Activated B cell treated with CpG ODN at 0.5 μM for 24 hours (primary cell): ENCODE data around the gene OR56A4. TPM values are rescaled to one million over a fixed set of nuclear protein-coding genes. Genes with fewer than 3 reads are reported as not detected.

ENCODE experiments used
- ATAC-seq: fragments of 200-7000 bp; cut with Tn5 transposase; one replicate; pipeline ENCODE4 v1.10.0; 2021; ENCODE audit warnings: low read depth, mild to moderate bottlenecking, moderate library complexity
- CTCF ChIA-PET: fragments of 350-600 bp; sonication (Branson Sonifier 250); formaldehyde crosslinking; loops from one replicate; lab custom pipeline; 2021; ENCODE audit warnings: antibody characterized with exemption; lab: Charles Lee
- POLR2A ChIA-PET: fragments of 350-600 bp; sonication (Branson Sonifier 250); formaldehyde crosslinking; loops from one replicate; lab custom pipeline; 2021; ENCODE audit warnings: antibody characterized with exemption; lab: Charles Lee
- DNase-seq: peaks from one replicate; pipeline ENCODE4 v3.0.0; 2022
- H3K27ac Mint-ChIP-seq: one replicate; pipeline ENCODE4 v1.8.0; 2020; ENCODE audit warnings: mixed read lengths
- H3K27me3 Mint-ChIP-seq: one replicate; pipeline ENCODE4 v1.8.0; 2021; ENCODE audit warnings: mixed read lengths
- H3K36me3 Mint-ChIP-seq: one replicate; pipeline ENCODE4 v1.8.0; 2021; ENCODE audit warnings: low read depth, mixed read lengths
- H3K4me1 Mint-ChIP-seq: one replicate; pipeline ENCODE4 v1.8.0; 2021; ENCODE audit warnings: mixed read lengths
- H3K4me3 Mint-ChIP-seq: one replicate; pipeline ENCODE4 v1.8.0; 2020; ENCODE audit warnings: mild to moderate bottlenecking, mixed read lengths
- H3K9me3 Mint-ChIP-seq: one replicate; pipeline ENCODE4 v1.8.0; 2020; ENCODE audit warnings: mixed read lengths
- CTCF ChIP-seq: fragments of 200-600 bp; IDR thresholded peaks from one replicate; pipeline ENCODE4 v1.8.0; 2022; ENCODE audit warnings: antibody characterized with exemption, mild to moderate bottlenecking
- intact Hi-C: fragments of 100-400 bp; cut with micrococcal nuclease; formaldehyde crosslinking; loops from one replicate; pipeline ENCODE4 v1.15.1; 2024
- total RNA-seq: library from RNA; stranded (reverse); gene quantifications from 2 replicates; pipeline ENCODE4 v1.2.3, GENCODE V29; 2022

The OR56A4 gene
- total RNA-seq, 1 donor from 2014 or later = not detected

- Mint-ChIP-seq H3K36me3 (no peaks in the 10 kb centered on the region), H3K27me3 (peaks cover 8% of the 10 kb centered on the region), H3K4me3 (no peak overlapping the region), H3K9me3 (no peaks in the 10 kb centered on the region), H3K27ac (no peak overlapping the region), H3K4me1 (no peaks in the 10 kb centered on the region)
- no peak for ATAC-seq
- intact Hi-C loops = no loop called here
- CTCF ChIA-PET = no interaction called here
- TF ChIP-seq CTCF = no peak
- DNase-seq = no peak
- POLR2A ChIA-PET = no interaction called here
Observed at GRCh38 chr11:6006395-6006794, 351 bp downstream of the OR56A4 start.

DNA sequence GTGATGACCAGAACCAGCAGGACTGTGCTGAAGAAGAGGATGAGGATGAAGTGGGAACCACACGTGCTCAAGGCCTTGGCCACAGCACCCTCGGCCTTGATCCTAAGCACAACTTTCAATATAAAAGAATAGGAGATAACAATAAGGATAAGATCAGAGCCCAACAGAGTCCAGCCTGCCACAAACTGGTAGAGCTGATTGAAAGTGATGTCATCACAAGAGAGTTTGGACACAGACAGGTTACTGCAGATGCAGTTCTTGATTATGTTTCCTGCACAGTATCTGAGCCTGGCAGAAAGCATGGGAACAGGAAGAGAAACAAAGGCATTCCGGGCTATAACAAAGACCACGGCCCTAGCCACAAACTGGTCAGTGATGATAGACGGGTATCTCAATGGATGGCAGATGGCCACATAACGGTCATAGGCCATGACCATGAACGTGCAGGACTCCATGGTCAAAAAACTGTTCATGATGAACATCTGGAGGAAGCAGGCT is 4.5 kb downstream of the OR56A4 start:
- Mint-ChIP-seq H3K36me3 (no peaks in the 10 kb centered on the region), H3K4me1 (no peaks in the 10 kb centered on the region), H3K27me3 (peaks cover 4% of the 10 kb centered on the region), H3K27ac (no peak overlapping the region), H3K9me3 (no peaks in the 10 kb centered on the region), H3K4me3 (no peak overlapping the region)
- DNase-seq = no peak
- ATAC-seq = no peak
- TF ChIP-seq CTCF = no peak
- ChIA-PET POLR2A (no interaction called here), CTCF (no interaction called here)
- intact Hi-C loops = no loop called here

DNA sequence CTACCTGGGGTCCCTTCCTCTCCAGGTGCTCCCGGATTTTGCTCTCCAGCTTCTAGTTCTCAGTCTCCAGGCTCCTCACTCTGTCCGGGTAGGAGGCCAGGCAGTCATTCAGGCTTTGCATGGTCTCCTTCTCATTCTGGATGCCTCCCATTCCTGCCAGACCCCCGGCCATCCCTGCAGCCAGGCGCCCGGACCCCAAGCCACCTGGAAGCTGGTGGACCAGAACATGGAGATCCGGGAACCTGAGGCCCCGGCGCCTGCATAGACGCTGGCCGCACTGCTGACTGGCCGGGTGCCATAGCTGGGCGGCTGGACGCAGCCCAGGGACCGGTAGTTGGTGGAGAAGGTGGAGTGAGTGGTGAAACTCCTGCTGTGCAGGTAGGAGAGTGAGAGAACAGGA is 12.0 kb downstream of the OR56A4 start:
- ChIA-PET POLR2A (no interaction called here), CTCF (no interaction called here)
- DNase-seq (no peak), ATAC-seq (no peak)
- H3K36me3 Mint-ChIP-seq = no peaks in the 10 kb centered on the region
- no peak overlapping the region for H3K27ac Mint-ChIP-seq
- no peak for TF ChIP-seq CTCF
- intact Hi-C loops = no loop called here
- H3K27me3 Mint-ChIP-seq = peaks cover 7% of the 10 kb centered on the region
- no peak overlapping the region for H3K4me3 Mint-ChIP-seq
- no peaks in the 10 kb centered on the region for H3K4me1 Mint-ChIP-seq
- H3K9me3 Mint-ChIP-seq = no peaks in the 10 kb centered on the region

- Mint-ChIP-seq H3K27ac (no peak overlapping the region), H3K9me3 (no peaks in the 10 kb centered on the region), H3K4me3 (no peak overlapping the region), H3K27me3 (peaks cover 3% of the 10 kb centered on the region), H3K36me3 (no peaks in the 10 kb centered on the region), H3K4me1 (no peaks in the 10 kb centered on the region)
- CTCF ChIA-PET = interaction anchor here (0.7 to 1.6 kb wide), 3 partner anchors 324 to 387 kb away, joined by 3 read pairs; no protein-coding TSS in a partner anchor
- ATAC-seq = no peak
- intact Hi-C loops = loop anchor here (1.0 kb wide), 1 partner anchor 361 kb away; no protein-coding TSS in a partner anchor
- no peak for DNase-seq
- TF ChIP-seq CTCF = no peak
- POLR2A ChIA-PET = no interaction called here
Observed at GRCh38 chr11:5992604-5993251, 14.0 kb downstream of the OR56A4 start.

GRCh38 chr11:5992150-5992549 is 14.6 kb downstream of the OR56A4 start:
- TF ChIP-seq CTCF = no peak
- ChIA-PET CTCF (interaction anchor here (0.7 to 1.6 kb wide), 3 partner anchors 325 to 387 kb away, joined by 3 read pairs; no protein-coding TSS in a partner anchor), POLR2A (no interaction called here)
- ATAC-seq = no peak
- Mint-ChIP-seq H3K27me3 (peaks cover 3% of the 10 kb centered on the region), H3K36me3 (no peaks in the 10 kb centered on the region), H3K4me3 (no peak overlapping the region), H3K27ac (no peak overlapping the region), H3K4me1 (no peaks in the 10 kb centered on the region), H3K9me3 (no peaks in the 10 kb centered on the region)
- no peak for DNase-seq
- intact Hi-C loops = loop anchor here (1.0 kb wide), 1 partner anchor 361 kb away; no protein-coding TSS in a partner anchor
